KMS-11 (cell line): Measurements from ENCODE around the gene UBASH3A.

Experiments
- H2AFZ ChIP-seq: fragments of 200-600 bp; sonication (generic); 2 replicates; pipeline ENCODE4 v1.6.1; 2016; ENCODE audit warnings: antibody characterized with exemption, mixed run types, low read depth
- H3K27ac ChIP-seq: fragments of 200-600 bp; sonication (generic); 2 replicates; pipeline ENCODE4 v1.6.1; 2016; ENCODE audit warnings: mild to moderate bottlenecking, mixed run types
- H3K27me3 ChIP-seq: fragments of 200-600 bp; sonication (generic); 2 replicates; pipeline ENCODE4 v1.6.1; 2017; ENCODE audit warnings: mild to moderate bottlenecking, low read depth, mixed run types, moderate library complexity; ENCODE audit not compliant: insufficient read depth
- H3K36me3 ChIP-seq: fragments of 200-600 bp; sonication (generic); 2 replicates; pipeline ENCODE4 v1.6.1; 2017; ENCODE audit warnings: mild to moderate bottlenecking, mixed run types; ENCODE audit not compliant: insufficient read depth
- H3K4me1 ChIP-seq: fragments of 200-600 bp; sonication (generic); 2 replicates; pipeline ENCODE4 v1.6.1; 2016; ENCODE audit warnings: mild to moderate bottlenecking, low read depth, mixed run types; ENCODE audit not compliant: poor library complexity, severe bottlenecking
- H3K4me2 ChIP-seq: fragments of 200-600 bp; sonication (generic); 2 replicates; pipeline ENCODE4 v1.7.0; 2016; ENCODE audit warnings: mild to moderate bottlenecking, mixed run types
- H3K4me3 ChIP-seq: fragments of 200-600 bp; sonication (generic); IDR thresholded peaks from 2 replicates; pipeline ENCODE4 v1.6.1; 2017; ENCODE audit warnings: low read depth, low read length, mixed read lengths; ENCODE audit not compliant: insufficient read depth
- H3K79me2 ChIP-seq: fragments of 200-600 bp; sonication (generic); 2 replicates; pipeline ENCODE4 v1.6.1; 2016; ENCODE audit warnings: low read depth, mixed run types; ENCODE audit not compliant: insufficient read depth
- H3K9ac ChIP-seq: fragments of 200-600 bp; sonication (generic); 2 replicates; pipeline ENCODE4 v1.6.1; 2016; ENCODE audit warnings: mild to moderate bottlenecking, mixed run types
- H4K20me1 ChIP-seq: fragments of 200-600 bp; sonication (generic); 2 replicates; pipeline ENCODE4 v1.6.1; 2016; ENCODE audit warnings: mild to moderate bottlenecking, mixed run types; ENCODE audit not compliant: insufficient read depth
- CTCF ChIP-seq: fragments of 200-600 bp; sonication (generic); conservative IDR thresholded peaks from 2 replicates; pipeline ENCODE4 v1.6.1; 2017; ENCODE audit warnings: low read depth, mild to moderate bottlenecking, antibody characterized with exemption, low read length, moderate library complexity, mixed read lengths

The UBASH3A gene

GRCh38 chr21:42479582-42479981 is 75.9 kb downstream of the UBASH3A start:
- no peak overlapping the region for H3K27ac ChIP-seq
- H3K9ac ChIP-seq, result no peak overlapping the region
- no peaks in the 10 kb centered on the region for H3K4me1 ChIP-seq

GRCh38 chr21:42480736-42481135 is 77.0 kb downstream of the UBASH3A start:
- Histone ChIP-seq H3K79me2 (no peaks in the 10 kb centered on the region), H3K36me3 (no peaks in the 10 kb centered on the region), H2AFZ (no peak overlapping the region), H3K4me3 (no peak overlapping the region), H3K27me3 (no peaks in the 10 kb centered on the region), H3K9ac (no peak overlapping the region), H3K27ac (no peak overlapping the region), H3K4me2 (no peak overlapping the region), H3K4me1 (no peaks in the 10 kb centered on the region), H4K20me1 (no peaks in the 10 kb centered on the region)
- no peak for TF ChIP-seq CTCF

More at GRCh38 chr21:42479582-42479981, 75.9 kb downstream of the UBASH3A start:
- Histone ChIP-seq H4K20me1 (no peaks in the 10 kb centered on the region), H3K36me3 (no peaks in the 10 kb centered on the region), H3K4me2 (no peak overlapping the region), H3K27me3 (no peaks in the 10 kb centered on the region), H2AFZ (no peak overlapping the region), H3K79me2 (no peaks in the 10 kb centered on the region), H3K4me3 (no peak overlapping the region)
- TF ChIP-seq CTCF, result no peak

- H3K27me3 ChIP-seq, result no peaks in the 10 kb centered on the region
- no peak for TF ChIP-seq CTCF
- H3K36me3 ChIP-seq, result no peaks in the 10 kb centered on the region
Observed at GRCh38 chr21:42481169-42481568, 77.5 kb downstream of the UBASH3A start.

GRCh38 chr21:42484966-42485365 is 81.3 kb downstream of the UBASH3A start:
- Histone ChIP-seq H3K4me1 (no peaks in the 10 kb centered on the region), H3K36me3 (no peaks in the 10 kb centered on the region), H4K20me1 (no peaks in the 10 kb centered on the region), H3K27ac (no peak overlapping the region), H3K27me3 (no peaks in the 10 kb centered on the region), H3K4me2 (no peak overlapping the region), H2AFZ (no peak overlapping the region), H3K4me3 (no peak overlapping the region), H3K79me2 (no peaks in the 10 kb centered on the region), H3K9ac (no peak overlapping the region)
- TF ChIP-seq CTCF, result no peak

More at GRCh38 chr21:42481169-42481568, 77.5 kb downstream of the UBASH3A start:
- Histone ChIP-seq H3K79me2 (no peaks in the 10 kb centered on the region), H3K4me2 (no peak overlapping the region), H4K20me1 (no peaks in the 10 kb centered on the region), H3K27ac (no peak overlapping the region), H3K4me3 (no peak overlapping the region), H3K4me1 (no peaks in the 10 kb centered on the region), H2AFZ (no peak overlapping the region), H3K9ac (no peak overlapping the region)
